GM15510 (cell line): ENCODE data around the gene STX18.

Source experiments
- POLR2A ChIP-seq: IDR thresholded peaks from 3 replicates; pipeline ENCODE4 v1.6.1; 2011; ENCODE audit warnings: borderline replicate concordance; ENCODE audit not compliant: insufficient read length; ENCODE audit errors: extremely low read depth

The STX18 gene

GRCh38 chr4:4413806-4414205, 128.0 kb downstream of the STX18 start:
- no peak for TF ChIP-seq POLR2A

- no peak for TF ChIP-seq POLR2A
Measured at GRCh38 chr4:4413373-4413725, 128.5 kb downstream of the STX18 start.

- no peak for TF ChIP-seq POLR2A
Measured at GRCh38 chr4:4412641-4413372, 129.0 kb downstream of the STX18 start.

GRCh38 chr4:4411906-4412305, 129.9 kb downstream of the STX18 start:
- no peak for TF ChIP-seq POLR2A

- no peak for TF ChIP-seq POLR2A
Measured at GRCh38 chr4:4410271-4410670, 131.6 kb downstream of the STX18 start.

GRCh38 chr4:4409416-4410115, 132.3 kb downstream of the STX18 start:
- no peak for TF ChIP-seq POLR2A

GRCh38 chr4:4408576-4409335, 133.1 kb downstream of the STX18 start:
- TF ChIP-seq POLR2A: no peak

GRCh38 chr4:4408132-4408523, 133.7 kb downstream of the STX18 start:
- no peak for TF ChIP-seq POLR2A

- no peak for TF ChIP-seq POLR2A
Measured at GRCh38 chr4:4407299-4408131, 134.3 kb downstream of the STX18 start.

- no peak for TF ChIP-seq POLR2A
Measured at GRCh38 chr4:4406455-4407298, 135.2 kb downstream of the STX18 start.

- TF ChIP-seq POLR2A: no peak
Measured at GRCh38 chr4:4405358-4405962, 136.4 kb downstream of the STX18 start.

- no peak for TF ChIP-seq POLR2A
Measured at GRCh38 chr4:4402966-4403365, 138.9 kb downstream of the STX18 start.

- no peak for TF ChIP-seq POLR2A
Measured at GRCh38 chr4:4401036-4401435, 140.8 kb downstream of the STX18 start.
